ENCODE results near the gene ATP5ME.
"Not testable (repeated sequence)": the region's sequence is repeated elsewhere in the genome, so short reads cannot be mapped to it uniquely, and the experiment has no call there.

The ATP5ME gene

GRCh38 chr4:705278-706082 is 31.4 kb upstream of the ATP5ME start, which contains the start of gene PCGF3:
Gene PCGF3, plus strand, starts transcription at chr4:705832. Its CDS starts 27,849 bp downstream, at chr4:733681.
- peak; percentile 89 to 95 for DNase-seq (ENCODE audit: extremely low read depth in 1 of 2, low read depth in 1 of 2)

- DNase-seq (ENCODE audit: extremely low read depth in 1 of 2, low read depth in 1 of 2): no peak
Measured at GRCh38 chr4:704971-705277, 30.8 kb upstream of the ATP5ME start.

GRCh38 chr4:704198-704891 is 30.3 kb upstream of the ATP5ME start:
- no peak for DNase-seq (ENCODE audit: extremely low read depth in 1 of 2, low read depth in 1 of 2)

- DNase-seq (ENCODE audit: extremely low read depth in 1 of 2, low read depth in 1 of 2): no peak
Measured at GRCh38 chr4:703336-704197, 29.5 kb upstream of the ATP5ME start.

- DNase-seq (ENCODE audit: extremely low read depth in 1 of 2, low read depth in 1 of 2): no peak
Measured at GRCh38 chr4:702618-703048, 28.6 kb upstream of the ATP5ME start.

- DNase-seq (ENCODE audit: extremely low read depth in 1 of 2, low read depth in 1 of 2): no peak
Measured at GRCh38 chr4:700587-701264, 26.6 kb upstream of the ATP5ME start.

- no peak for DNase-seq (ENCODE audit: extremely low read depth in 1 of 2, low read depth in 1 of 2)
Measured at GRCh38 chr4:699816-700580, 25.9 kb upstream of the ATP5ME start.

- DNase-seq (ENCODE audit: extremely low read depth in 1 of 2, low read depth in 1 of 2): not testable (repeated sequence)
Measured at GRCh38 chr4:694341-694940, 20.4 kb upstream of the ATP5ME start.

GRCh38 chr4:692771-693554 is 18.9 kb upstream of the ATP5ME start:
- DNase-seq (ENCODE audit: extremely low read depth in 1 of 2, low read depth in 1 of 2): no peak

- DNase-seq (ENCODE audit: extremely low read depth in 1 of 2, low read depth in 1 of 2): no peak
Measured at GRCh38 chr4:689723-690122, 15.6 kb upstream of the ATP5ME start.

- no peak for DNase-seq (ENCODE audit: extremely low read depth in 1 of 2, low read depth in 1 of 2)
Measured at GRCh38 chr4:688854-689681, 15.0 kb upstream of the ATP5ME start, which contains the start of gene SLC49A3. Gene SLC49A3, minus strand, starts transcription at chr4:689151. Its CDS starts 24 bp downstream, at chr4:689127.

- DNase-seq (ENCODE audit: extremely low read depth in 1 of 2, low read depth in 1 of 2): no peak
Measured at GRCh38 chr4:687971-688853, 14.1 kb upstream of the ATP5ME start.

- no peak for DNase-seq (ENCODE audit: extremely low read depth in 1 of 2, low read depth in 1 of 2)
Measured at GRCh38 chr4:687048-687970, 13.2 kb upstream of the ATP5ME start.

- DNase-seq (ENCODE audit: extremely low read depth in 1 of 2, low read depth in 1 of 2): no peak
Measured at GRCh38 chr4:686413-687040, 12.5 kb upstream of the ATP5ME start.

GRCh38 chr4:685679-686412 is 11.8 kb upstream of the ATP5ME start:
- DNase-seq (ENCODE audit: extremely low read depth in 1 of 2, low read depth in 1 of 2): no peak
